SU-DHL-6 (cell line): ENCODE measurements around the gene SRRM1.

ENCODE experiments used
- CTCF ChIP-seq: fragments of 200-600 bp; sonication (generic); IDR thresholded peaks from one replicate; pipeline ENCODE4 v1.5.1; 2017; ENCODE audit warnings: antibody characterized with exemption, mild to moderate bottlenecking, low read length, moderate library complexity; ENCODE audit not compliant: insufficient read depth, poor library complexity, severe bottlenecking
- EZH2phosphoT487 ChIP-seq: fragments of 200-600 bp; sonication (generic), shearing (Covaris generic); conservative IDR thresholded peaks from 2 replicates; pipeline ENCODE4 v1.6.1; 2018; ENCODE audit warnings: mild to moderate bottlenecking, antibody characterized with exemption, low read length, moderate library complexity, mixed read lengths

- no peak for TF ChIP-seq CTCF
- TF ChIP-seq EZH2phosphoT487: no peak
Measured at GRCh38 chr1:24606621-24607020, 36.5 kb upstream of the SRRM1 start.
